Breast epithelium (tissue), 3 donors: Measurements from ENCODE around the gene BRDT.

Source experiments
- CTCF ChIP-seq, 3 donors: fragments of 450-650 bp; IDR thresholded peaks; one replicate each; pipeline ENCODE4 v1.5.1; 2016 to 2017; ENCODE audit warnings: antibody characterized with exemption in 3 of 3, mild to moderate bottlenecking in 3 of 3, moderate library complexity in 3 of 3
- POLR2A ChIP-seq: fragments of 450-650 bp; IDR thresholded peaks from one replicate; pipeline ENCODE4 v1.6.1; 2016; ENCODE audit warnings: antibody characterized with exemption, mild to moderate bottlenecking, moderate library complexity
- POLR2AphosphoS5 ChIP-seq, 3 donors: sonication (generic); formaldehyde crosslinking; IDR thresholded peaks; one replicate each; pipeline ENCODE4 v1.6.1; 2017; ENCODE audit warnings: antibody characterized with exemption in 3 of 3

- TF ChIP-seq CTCF (IDR thresholded peaks at IDR 0.05) (no peak), POLR2A (no peak), POLR2AphosphoS5 (IDR thresholded peaks at IDR 0.05) (no peak)
These were observed 88.2 kb downstream of the BRDT start for GRCh38 chr1:92037400-92037799.
